ENCODE results near the gene BAG3. TPM values are rescaled to one million over a fixed set of nuclear protein-coding genes. Genes with fewer than 3 reads are reported as not detected.

Gene BAG3
- polyA plus RNA-seq, 3 donors, result 23.7 to 28.1 (median 27.5) TPM

GRCh38 chr10:119665901-119666708 is 14.9 kb downstream of the BAG3 start:
- no peak for DNase-seq (ENCODE audit: low read depth in 3 of 3, low spot score in 2 of 3)

GRCh38 chr10:119666709-119667004 is 15.5 kb downstream of the BAG3 start:
- no peak for DNase-seq (ENCODE audit: low read depth in 3 of 3, low spot score in 2 of 3)

GRCh38 chr10:119667562-119668328 is 16.6 kb downstream of the BAG3 start:
- no peak for DNase-seq (ENCODE audit: low read depth in 3 of 3, low spot score in 2 of 3)

GRCh38 chr10:119668461-119668860 is 17.3 kb downstream of the BAG3 start:
- no peak for DNase-seq (ENCODE audit: low read depth in 3 of 3, low spot score in 2 of 3)

- DNase-seq (ENCODE audit: low read depth in 3 of 3, low spot score in 2 of 3), result no peak
Observed at GRCh38 chr10:119669331-119669730, 18.2 kb downstream of the BAG3 start.

- DNase-seq (ENCODE audit: low read depth in 3 of 3, low spot score in 2 of 3), result no peak
Observed at GRCh38 chr10:119669975-119670640, 18.9 kb downstream of the BAG3 start.

GRCh38 chr10:119670717-119671116 is 19.5 kb downstream of the BAG3 start:
- DNase-seq (ENCODE audit: low read depth in 3 of 3, low spot score in 2 of 3), result no peak

GRCh38 chr10:119671381-119671780 is 20.2 kb downstream of the BAG3 start:
- DNase-seq (ENCODE audit: low read depth in 3 of 3, low spot score in 2 of 3), result no peak

GRCh38 chr10:119672291-119672690 is 21.1 kb downstream of the BAG3 start:
- no peak for DNase-seq (ENCODE audit: low read depth in 3 of 3, low spot score in 2 of 3)

GRCh38 chr10:119673271-119673670 is 22.1 kb downstream of the BAG3 start:
- no peak for DNase-seq (ENCODE audit: low read depth in 3 of 3, low spot score in 2 of 3)

GRCh38 chr10:119675483-119676170 is 24.4 kb downstream of the BAG3 start:
- DNase-seq (ENCODE audit: low read depth in 3 of 3, low spot score in 2 of 3), result no peak

GRCh38 chr10:119677126-119677525 is 25.9 kb downstream of the BAG3 start:
- DNase-seq (ENCODE audit: low read depth in 3 of 3, low spot score in 2 of 3), result no peak

- no peak for DNase-seq (ENCODE audit: low read depth in 3 of 3, low spot score in 2 of 3)
Observed at GRCh38 chr10:119677904-119678755, 26.9 kb downstream of the BAG3 start.

GRCh38 chr10:119679480-119679829 is 28.3 kb downstream of the BAG3 start:
- no peak for DNase-seq (ENCODE audit: low read depth in 3 of 3, low spot score in 2 of 3)

GRCh38 chr10:119680050-119680449 is 28.9 kb downstream of the BAG3 start:
- no peak for DNase-seq (ENCODE audit: low read depth in 3 of 3, low spot score in 2 of 3)

GRCh38 chr10:119680650-119681081 is 29.5 kb downstream of the BAG3 start:
- DNase-seq (ENCODE audit: low read depth in 3 of 3, low spot score in 2 of 3), result no peak

GRCh38 chr10:119686465-119687191 is 35.4 kb downstream of the BAG3 start:
- DNase-seq (ENCODE audit: low read depth in 3 of 3, low spot score in 2 of 3), result peak; percentile 64 to 67 (median 65)

GRCh38 chr10:119687192-119688032 is 36.2 kb downstream of the BAG3 start:
- no peak for DNase-seq (ENCODE audit: low read depth in 3 of 3, low spot score in 2 of 3)
